Activated naive CD4-positive, alpha-beta T cell treated with anti-CD3 and anti-CD28 coated beads, Interleukin-2, amount 10 ng/mL, durations not matched to agents 7 days and 5 days (primary cell): ENCODE data around the gene PATL1.
"Not testable (repeated sequence)": the region's sequence is repeated elsewhere in the genome, so short reads cannot be mapped to it uniquely, and the experiment has no call there.

Experiments
- CTCF ChIA-PET: fragments of 350-600 bp; sonication (Branson Sonifier 250); formaldehyde crosslinking; loops from one replicate; lab custom pipeline; 2021; ENCODE audit warnings: antibody characterized with exemption; lab: Charles Lee
- DNase-seq: peaks from one replicate; pipeline ENCODE4 v3.0.0-alpha.2; 2020
- H3K27ac Mint-ChIP-seq: one replicate; pipeline ENCODE4 v1.8.0; 2021; ENCODE audit warnings: mild to moderate bottlenecking, moderate library complexity, mixed read lengths
- H3K27me3 Mint-ChIP-seq: one replicate; pipeline ENCODE4 v1.8.0; 2021; ENCODE audit warnings: mild to moderate bottlenecking, mixed read lengths
- H3K36me3 Mint-ChIP-seq: one replicate; pipeline ENCODE4 v1.8.0; 2021; ENCODE audit warnings: mixed read lengths
- H3K4me1 Mint-ChIP-seq: one replicate; pipeline ENCODE4 v1.8.0; 2021; ENCODE audit warnings: mixed read lengths
- H3K4me3 Mint-ChIP-seq: one replicate; pipeline ENCODE4 v1.8.0; 2021; ENCODE audit warnings: mild to moderate bottlenecking, moderate library complexity, mixed read lengths
- H3K9me3 Mint-ChIP-seq: one replicate; pipeline ENCODE4 v1.8.0; 2021; ENCODE audit warnings: mixed read lengths

PATL1 gene

GRCh38 chr11:59659981-59660380, 8.9 kb downstream of the PATL1 start:
- Mint-ChIP-seq H3K36me3 (peaks cover 57% of the 10 kb centered on the region), H3K4me1 (peaks cover 24% of the 10 kb centered on the region), H3K27me3 (no peaks in the 10 kb centered on the region), H3K9me3 (no peaks in the 10 kb centered on the region), H3K4me3 (no peak overlapping the region), H3K27ac (peak overlapping the region; percentile 2)
- no peak for DNase-seq
- CTCF ChIA-PET, result no interaction called here

GRCh38 chr11:59658036-59658435, 10.8 kb downstream of the PATL1 start:
- CTCF ChIA-PET, result no interaction called here
- H3K36me3 Mint-ChIP-seq, result peaks cover 59% of the 10 kb centered on the region
- H3K4me1 Mint-ChIP-seq, result peaks cover 11% of the 10 kb centered on the region
- no peak overlapping the region for H3K4me3 Mint-ChIP-seq
- H3K27ac Mint-ChIP-seq, result peak overlapping the region; percentile 60
- H3K9me3 Mint-ChIP-seq, result no peaks in the 10 kb centered on the region
- H3K27me3 Mint-ChIP-seq, result no peaks in the 10 kb centered on the region
- DNase-seq, result no peak

DNA sequence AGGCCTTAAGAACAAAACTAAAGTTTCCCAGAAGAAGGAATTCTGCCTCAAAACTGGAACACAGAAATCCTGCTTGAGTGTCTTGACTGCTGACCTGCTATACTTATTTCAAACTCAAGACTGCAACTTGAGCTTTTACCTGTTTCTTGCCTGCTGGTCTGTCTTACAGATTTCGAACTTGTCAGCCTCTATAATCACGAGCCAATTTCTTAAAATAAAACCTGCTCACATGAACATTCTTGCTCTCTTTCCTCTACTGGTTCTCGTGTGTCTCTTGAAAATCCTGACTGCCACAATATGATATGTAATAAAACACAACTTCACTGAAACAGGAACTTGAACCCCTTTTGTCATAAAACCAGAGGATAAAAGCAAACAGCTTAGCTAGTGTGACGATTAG, 13.9 kb downstream of the PATL1 start:
- Mint-ChIP-seq H3K36me3 (peaks cover 69% of the 10 kb centered on the region), H3K27ac (no peak overlapping the region), H3K4me1 (no peaks in the 10 kb centered on the region), H3K27me3 (no peaks in the 10 kb centered on the region), H3K4me3 (no peak overlapping the region), H3K9me3 (no peaks in the 10 kb centered on the region)
- DNase-seq, result no peak
- CTCF ChIA-PET, result no interaction called here

DNA sequence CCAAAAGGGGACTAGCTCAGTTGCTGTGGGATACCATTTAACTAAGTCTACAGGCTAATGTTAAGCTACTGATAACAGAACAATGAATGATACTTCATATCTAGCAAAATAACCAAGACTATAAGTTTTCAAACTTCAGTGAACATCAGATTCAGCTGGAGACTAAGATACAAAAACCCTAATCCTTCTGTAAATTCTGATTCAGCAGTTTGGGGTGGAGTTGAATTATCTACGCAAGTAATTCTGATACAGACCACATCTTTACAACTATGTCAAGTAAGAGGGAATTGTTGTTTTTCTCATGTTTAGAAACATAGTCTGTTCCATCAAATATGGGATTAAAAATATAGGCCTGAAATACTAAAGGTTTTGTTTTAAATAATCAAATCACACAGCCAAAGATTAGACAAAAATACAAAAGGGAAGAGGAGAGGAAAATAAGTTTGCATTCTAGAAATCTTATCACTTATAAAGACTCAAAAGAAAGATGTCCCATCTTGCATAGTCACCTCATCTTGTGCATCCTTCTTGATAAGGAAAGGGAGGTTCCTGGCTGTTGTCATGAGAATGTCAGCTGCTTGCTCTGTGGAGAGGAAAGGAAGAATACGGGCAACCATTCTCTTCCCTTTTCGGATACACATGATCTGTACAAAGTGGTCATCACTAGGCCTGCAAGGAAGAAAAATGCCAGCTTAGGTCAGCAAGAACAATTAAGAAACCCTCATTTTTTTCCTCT, 21.4 kb downstream of the PATL1 start:
- Mint-ChIP-seq H3K27ac (no peak overlapping the region), H3K36me3 (peaks cover 72% of the 10 kb centered on the region), H3K4me1 (no peaks in the 10 kb centered on the region), H3K27me3 (no peaks in the 10 kb centered on the region), H3K9me3 (no peaks in the 10 kb centered on the region), H3K4me3 (no peak overlapping the region)
- CTCF ChIA-PET, result no interaction called here
- no peak for DNase-seq

- CTCF ChIA-PET, result no interaction called here
- no peak for DNase-seq
- Mint-ChIP-seq H3K27ac (no peak overlapping the region), H3K4me3 (no peak overlapping the region), H3K27me3 (no peaks in the 10 kb centered on the region), H3K4me1 (no peaks in the 10 kb centered on the region), H3K9me3 (no peaks in the 10 kb centered on the region), H3K36me3 (peaks cover 65% of the 10 kb centered on the region)
These were observed 24.3 kb downstream of the PATL1 start for GRCh38 chr11:59644528-59644927.

DNA sequence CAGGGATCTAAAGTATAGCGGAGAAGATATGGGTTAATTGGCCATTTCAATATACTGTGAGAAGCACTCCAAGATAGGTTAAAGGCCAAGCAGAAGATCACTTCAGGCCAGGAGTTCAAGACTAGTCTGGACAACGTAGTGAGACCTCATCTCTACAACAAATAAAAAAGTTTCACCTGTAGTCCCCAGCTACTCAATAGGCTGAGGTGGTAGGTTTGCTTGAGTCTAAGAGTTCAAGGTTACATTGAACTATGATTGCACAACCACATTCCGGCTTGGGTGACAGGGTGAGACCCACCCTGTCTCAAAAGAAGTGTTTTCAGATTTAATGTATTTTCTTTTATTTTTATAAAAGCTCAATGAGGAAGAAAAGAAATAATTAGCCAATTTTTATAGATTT, 25.4 kb downstream of the PATL1 start:
- Mint-ChIP-seq H3K4me3 (no peak overlapping the region), H3K36me3 (peaks cover 65% of the 10 kb centered on the region), H3K27me3 (no peaks in the 10 kb centered on the region), H3K9me3 (no peaks in the 10 kb centered on the region), H3K27ac (no peak overlapping the region), H3K4me1 (no peaks in the 10 kb centered on the region)
- DNase-seq, result no peak
- CTCF ChIA-PET, result no interaction called here

GRCh38 chr11:59641156-59641555, 27.7 kb downstream of the PATL1 start:
- H3K4me3 Mint-ChIP-seq, result no peak overlapping the region
- no peaks in the 10 kb centered on the region for H3K4me1 Mint-ChIP-seq
- DNase-seq, result no peak
- CTCF ChIA-PET, result no interaction called here
- no peaks in the 10 kb centered on the region for H3K27me3 Mint-ChIP-seq
- no peaks in the 10 kb centered on the region for H3K9me3 Mint-ChIP-seq
- no peak overlapping the region for H3K27ac Mint-ChIP-seq
- peaks cover 69% of the 10 kb centered on the region for H3K36me3 Mint-ChIP-seq

- Mint-ChIP-seq H3K4me1 (no peaks in the 10 kb centered on the region), H3K27me3 (no peaks in the 10 kb centered on the region), H3K27ac (no peak overlapping the region), H3K4me3 (no peak overlapping the region), H3K9me3 (no peaks in the 10 kb centered on the region), H3K36me3 (peaks cover 11% of the 10 kb centered on the region)
- DNase-seq, result no peak
- CTCF ChIA-PET, result no interaction called here
These were observed 38.3 kb downstream of the PATL1 start for GRCh38 chr11:59630493-59630892.

DNA sequence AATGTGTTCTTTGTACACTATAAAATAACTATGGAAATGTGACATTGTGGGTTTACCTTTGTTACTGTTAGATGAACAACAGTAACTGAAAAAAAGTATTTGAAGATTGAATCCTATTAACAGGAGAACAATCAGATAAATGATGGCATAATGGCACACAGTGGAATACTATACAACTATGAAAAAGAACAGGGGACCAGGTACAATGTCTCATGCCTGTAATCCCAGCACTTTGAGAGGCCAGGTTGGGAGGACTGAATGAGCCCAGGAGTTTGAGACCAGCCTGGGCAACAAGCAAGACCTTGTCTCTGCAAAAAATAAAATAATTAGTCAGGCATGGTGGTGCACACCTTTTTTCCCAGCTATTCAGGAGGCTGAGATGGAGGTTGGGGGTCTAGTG, 38.8 kb downstream of the PATL1 start:
- CTCF ChIA-PET, result no interaction called here
- no peaks in the 10 kb centered on the region for H3K4me1 Mint-ChIP-seq
- H3K4me3 Mint-ChIP-seq, result no peak overlapping the region
- H3K36me3 Mint-ChIP-seq, result peaks cover 11% of the 10 kb centered on the region
- no peaks in the 10 kb centered on the region for H3K27me3 Mint-ChIP-seq
- no peak for DNase-seq
- H3K9me3 Mint-ChIP-seq, result no peaks in the 10 kb centered on the region
- H3K27ac Mint-ChIP-seq, result no peak overlapping the region

GRCh38 chr11:59626969-59627368, 41.9 kb downstream of the PATL1 start:
- H3K27ac Mint-ChIP-seq, H3K9me3 Mint-ChIP-seq, H3K4me3 Mint-ChIP-seq, H3K4me1 Mint-ChIP-seq, H3K36me3 Mint-ChIP-seq, H3K27me3 Mint-ChIP-seq, DNase-seq, CTCF ChIA-PET: not testable (repeated sequence)

DNA sequence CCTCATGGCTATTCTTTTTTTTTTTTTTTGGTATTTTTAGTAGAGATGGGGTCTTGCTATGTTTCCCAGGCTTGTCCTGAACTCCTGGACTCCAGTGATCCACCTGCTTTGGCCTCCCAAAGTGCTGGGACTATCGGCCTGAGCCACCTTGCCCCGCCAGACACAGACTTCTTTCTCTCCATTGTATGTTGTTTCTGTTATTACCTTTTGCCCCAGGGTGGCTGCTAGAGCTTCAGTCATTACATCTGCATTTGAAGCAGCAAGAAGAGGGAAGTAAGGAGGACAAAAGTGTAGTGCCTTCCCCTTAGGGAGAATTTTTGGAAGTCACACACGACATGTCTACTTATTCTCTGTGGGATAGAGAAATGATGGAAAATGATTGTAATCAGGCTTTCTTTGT, 43.1 kb downstream of the PATL1 start:
- CTCF ChIA-PET, result no interaction called here
- H3K36me3 Mint-ChIP-seq, result peaks cover 4% of the 10 kb centered on the region
- H3K4me1 Mint-ChIP-seq, result no peaks in the 10 kb centered on the region
- DNase-seq, result no peak
- H3K27ac Mint-ChIP-seq, result no peak overlapping the region
- H3K27me3 Mint-ChIP-seq, result no peaks in the 10 kb centered on the region
- no peak overlapping the region for H3K4me3 Mint-ChIP-seq
- H3K9me3 Mint-ChIP-seq, result no peaks in the 10 kb centered on the region

- H3K4me1 Mint-ChIP-seq, result peaks cover 33% of the 10 kb centered on the region
- H3K27ac Mint-ChIP-seq, result no peak overlapping the region
- CTCF ChIA-PET, result no interaction called here
- H3K27me3 Mint-ChIP-seq, result no peaks in the 10 kb centered on the region
- peaks cover 14% of the 10 kb centered on the region for H3K36me3 Mint-ChIP-seq
- H3K4me3 Mint-ChIP-seq, result no peak overlapping the region
- DNase-seq, result no peak
- no peaks in the 10 kb centered on the region for H3K9me3 Mint-ChIP-seq
These were observed 51.0 kb downstream of the PATL1 start for GRCh38 chr11:59617876-59618275.

DNA sequence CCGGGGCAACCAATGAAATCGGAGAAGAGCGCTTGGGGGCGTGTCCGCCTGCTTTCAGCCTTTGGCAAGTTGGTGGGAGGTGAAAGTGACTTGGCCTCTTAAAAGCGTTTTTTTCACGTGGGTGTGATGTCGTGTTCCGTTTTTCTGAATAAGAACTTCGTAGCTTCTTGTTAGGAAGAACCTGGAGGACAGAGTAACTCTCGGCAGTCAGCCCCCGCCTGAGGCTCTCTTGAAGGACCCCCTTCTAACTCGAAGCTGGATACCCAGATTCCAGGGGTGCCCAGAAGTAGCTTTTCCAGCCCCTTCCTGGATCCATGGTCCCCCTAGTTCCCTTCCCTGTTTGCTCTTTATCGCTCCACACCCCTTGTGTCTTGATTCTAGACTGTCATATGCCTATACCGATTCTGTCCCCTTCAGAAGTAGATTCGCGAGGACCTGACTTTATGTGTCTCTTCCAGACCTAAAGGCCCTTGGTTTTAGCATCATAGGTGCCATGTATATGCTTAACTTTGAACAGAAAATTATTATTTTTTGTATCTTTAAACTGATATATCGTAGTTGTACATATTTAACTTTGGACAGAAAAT, 52.3 kb downstream of the PATL1 start:
- Mint-ChIP-seq H3K4me1 (peaks cover 47% of the 10 kb centered on the region), H3K27ac (peak overlapping the region; percentile 95), H3K27me3 (no peaks in the 10 kb centered on the region), H3K4me3 (peak overlapping the region; percentile 91), H3K36me3 (peaks cover 23% of the 10 kb centered on the region), H3K9me3 (no peaks in the 10 kb centered on the region)
- no peak for DNase-seq
- CTCF ChIA-PET, result interaction anchor here (1.5 kb wide), 1 partner anchor 56 kb away, joined by 4 read pairs; no protein-coding TSS in a partner anchor

DNA sequence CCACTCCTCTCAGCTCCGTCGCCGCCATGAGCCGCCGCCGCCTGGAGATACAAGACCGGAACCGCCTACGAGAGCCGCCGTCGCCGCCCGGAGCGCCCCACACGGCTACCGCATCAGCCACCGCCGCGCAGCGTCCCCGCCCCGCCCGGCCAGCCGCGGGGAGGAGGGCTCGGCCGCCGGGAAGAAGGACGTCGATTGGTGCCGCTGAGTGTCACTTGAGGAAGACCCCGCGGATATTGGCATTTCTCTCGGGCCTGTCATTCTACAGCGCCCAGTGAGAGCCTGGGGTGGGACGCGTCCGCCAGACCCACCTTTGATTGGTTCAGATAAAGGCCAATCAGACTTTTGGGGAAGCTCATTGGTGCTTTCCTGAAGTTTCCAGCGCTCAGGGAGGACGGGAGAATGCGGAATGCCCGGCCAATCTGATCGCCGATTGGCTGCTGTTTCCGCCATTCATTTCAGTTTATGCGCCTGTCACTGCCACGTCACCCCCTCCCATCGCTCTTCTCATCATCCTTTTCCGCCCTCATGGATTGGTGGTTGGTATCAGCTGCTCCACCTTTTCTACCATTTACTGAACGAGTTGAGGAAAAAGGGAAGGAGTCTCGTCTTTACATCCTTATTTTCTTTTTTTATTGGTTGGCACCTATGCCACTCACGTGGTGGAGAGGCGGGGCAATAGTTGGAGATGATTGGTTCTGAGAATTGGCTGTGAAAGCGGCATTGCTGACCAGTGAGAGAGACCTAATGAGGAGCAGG, 53.0 kb downstream of the PATL1 start, which contains the start of gene OSBP:
TSS of gene OSBP (minus strand) at position 138 of the 759 bp plus-strand sequence. CDS start at position 28, 110 bp downstream.
- Mint-ChIP-seq H3K4me3 (peak within 1 kb of the TSS; percentile 91), H3K9me3 (no peaks in the 10 kb centered on the region), H3K4me1 (peaks cover 51% of the 10 kb centered on the region), H3K27ac (peak within 1 kb of the TSS; percentile 95), H3K36me3 (peaks cover 23% of the 10 kb centered on the region), H3K27me3 (no peaks in the 10 kb centered on the region)
- peak; percentile 99 for DNase-seq
- CTCF ChIA-PET, result interaction anchor here (1.5 kb wide), 1 partner anchor 55 kb away, joined by 4 read pairs; no protein-coding TSS in a partner anchor
